PFSK-1 (cell line): ENCODE data around the gene RASA3.

Experiments
- FOXP2 ChIP-seq: optimal IDR thresholded peaks from 2 replicates; pipeline ENCODE3; 2011; ENCODE audit warnings: borderline replicate concordance, control low read depth, inconsistent platforms; ENCODE audit not compliant: insufficient read depth; ENCODE audit errors: extremely low read length, extremely low read depth
- POLR2AphosphoS5 ChIP-seq: IDR thresholded peaks from 2 replicates; pipeline ENCODE4 v1.6.1; 2012; ENCODE audit warnings: low read depth, mild to moderate bottlenecking, control low read depth, low read length, moderate library complexity
- REST ChIP-seq, 2 experiments: IDR thresholded peaks; 2 replicates each; pipeline versions ENCODE4 v1.6.1 to v1.8.0; 2011 to 2012; ENCODE audit warnings: low read depth in 2 of 2, low read length in 2 of 2, control low read depth in 1 of 2, inconsistent platforms in 1 of 2, mild to moderate bottlenecking in 1 of 2, moderate library complexity in 1 of 2; ENCODE audit not compliant: insufficient read depth in 1 of 2
- SIN3A ChIP-seq: IDR thresholded peaks from 2 replicates; pipeline ENCODE4 v1.6.1; 2012; ENCODE audit warnings: mild to moderate bottlenecking, low read length, moderate library complexity, borderline replicate concordance; ENCODE audit not compliant: insufficient read depth
- TAF1 ChIP-seq: IDR thresholded peaks from 2 replicates; pipeline ENCODE4 v1.6.1; 2012; ENCODE audit warnings: low read length, control low read depth, borderline replicate concordance; ENCODE audit not compliant: insufficient read depth

DNA sequence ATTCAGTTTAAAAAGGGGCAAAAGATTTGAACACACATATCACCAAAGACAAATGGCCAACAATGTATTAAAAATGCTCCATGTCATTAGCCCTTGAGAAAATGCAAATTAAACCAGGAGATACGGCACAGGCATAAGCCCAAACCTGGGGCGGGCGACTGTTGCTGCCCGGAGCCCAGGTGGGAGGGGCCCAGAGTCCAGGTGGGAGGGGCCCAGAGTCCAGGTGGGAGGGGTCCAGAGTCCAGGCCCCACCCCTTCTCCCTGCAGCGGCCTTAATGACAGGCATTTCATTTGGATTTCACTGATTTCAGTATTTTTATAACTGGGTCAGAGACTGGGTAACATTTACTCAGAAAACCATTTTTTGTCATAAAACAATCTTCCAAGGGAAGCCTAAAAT lies 78.2 kb downstream of the RASA3 start:
- no peak for TF ChIP-seq REST (IDR thresholded peaks at IDR 0.05; ENCODE audit: insufficient read depth in 1 of 2, low read depth in 2 of 2, low read length in 2 of 2)
- TF ChIP-seq TAF1: no peak
- no peak for TF ChIP-seq SIN3A
- no peak for TF ChIP-seq POLR2AphosphoS5
- TF ChIP-seq FOXP2: no peak
